Nucleus accumbens (tissue), 56 donors: ENCODE results near the gene SLC3A2.

Experiments used
- DNase-seq, 56 donors: peaks; one replicate each; lab custom pipeline; 2025; lab: John Stamatoyannopoulos, UW

SLC3A2 gene

DNA sequence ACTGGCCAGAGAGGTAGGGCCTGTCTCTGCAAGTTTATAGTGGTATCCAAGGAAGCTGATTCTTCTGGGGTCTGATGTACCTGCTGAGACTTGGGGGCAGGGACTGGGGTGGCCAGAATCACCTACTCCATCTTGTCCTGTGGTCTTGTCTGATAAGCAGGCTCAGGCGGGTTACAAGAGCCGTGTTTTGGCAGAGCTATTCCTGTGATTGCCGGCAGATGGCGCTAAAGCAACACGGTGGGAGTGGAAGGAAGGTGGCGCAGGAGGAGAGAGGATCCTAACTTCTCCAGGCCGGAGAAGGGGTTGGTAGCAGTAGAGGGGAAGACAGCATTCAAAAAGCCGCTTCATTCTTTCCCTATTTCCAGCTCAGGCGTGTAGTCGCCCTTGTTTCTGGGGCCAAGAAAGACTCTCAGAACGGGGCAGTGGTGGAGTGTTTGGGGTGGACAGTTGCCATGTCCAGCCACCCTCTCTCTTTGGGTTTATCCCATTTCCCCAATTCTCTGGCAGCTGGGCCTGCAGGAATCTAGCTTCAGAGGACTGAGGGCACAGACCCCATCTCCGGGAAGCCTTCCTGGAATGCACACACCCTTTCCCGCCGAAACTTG, 25.3 kb downstream of the SLC3A2 start:
- DNase-seq = peak in 52 of 56 donors; percentile 28 to 90 (median 72)

- peak in 5 of 56 donors; percentile 24 to 54 (median 28) for DNase-seq
Measured at GRCh38 chr11:62908468-62909072, 27.9 kb downstream of the SLC3A2 start.

DNA sequence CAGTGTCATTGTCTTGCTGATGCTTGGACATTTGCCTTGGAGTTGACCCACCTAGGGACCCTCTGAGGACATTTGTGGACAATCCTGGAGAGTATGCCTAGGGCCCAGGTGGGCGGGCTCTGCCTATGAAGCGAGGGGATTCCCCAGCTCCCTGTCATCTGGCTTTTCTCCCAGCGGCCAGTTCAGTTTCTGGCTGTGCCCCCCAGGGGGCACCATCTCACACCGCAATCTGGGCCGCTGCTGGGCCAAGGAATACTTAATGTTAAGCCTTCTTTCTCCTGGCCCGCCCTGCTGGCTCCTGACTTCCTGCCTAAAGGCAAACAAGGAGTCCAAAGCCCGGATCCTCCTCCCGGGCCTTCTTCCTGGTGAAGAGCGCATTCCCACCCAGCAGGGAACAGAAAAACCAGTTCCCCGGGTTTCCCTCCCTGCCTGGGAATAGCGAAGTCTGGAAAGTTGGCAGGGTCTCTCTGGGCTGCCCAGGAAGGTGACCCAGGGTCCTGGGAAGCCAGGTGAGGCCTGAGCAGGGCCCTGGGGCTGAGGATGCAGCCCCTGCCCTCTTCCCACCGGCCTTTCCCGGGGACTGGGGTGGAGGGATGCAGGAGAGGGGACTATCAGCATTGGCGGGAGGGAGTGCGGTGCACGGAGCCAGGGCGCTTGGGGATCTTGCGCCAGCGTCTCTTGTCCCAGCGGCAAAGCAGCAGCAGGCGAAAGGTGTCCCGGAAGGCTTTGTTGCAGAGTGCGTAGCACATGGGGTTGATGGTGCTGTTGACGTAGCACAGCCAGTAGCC, 28.6 kb downstream of the SLC3A2 start:
- peak in 25 of 56 donors; percentile 10 to 59 (median 28) for DNase-seq

DNA sequence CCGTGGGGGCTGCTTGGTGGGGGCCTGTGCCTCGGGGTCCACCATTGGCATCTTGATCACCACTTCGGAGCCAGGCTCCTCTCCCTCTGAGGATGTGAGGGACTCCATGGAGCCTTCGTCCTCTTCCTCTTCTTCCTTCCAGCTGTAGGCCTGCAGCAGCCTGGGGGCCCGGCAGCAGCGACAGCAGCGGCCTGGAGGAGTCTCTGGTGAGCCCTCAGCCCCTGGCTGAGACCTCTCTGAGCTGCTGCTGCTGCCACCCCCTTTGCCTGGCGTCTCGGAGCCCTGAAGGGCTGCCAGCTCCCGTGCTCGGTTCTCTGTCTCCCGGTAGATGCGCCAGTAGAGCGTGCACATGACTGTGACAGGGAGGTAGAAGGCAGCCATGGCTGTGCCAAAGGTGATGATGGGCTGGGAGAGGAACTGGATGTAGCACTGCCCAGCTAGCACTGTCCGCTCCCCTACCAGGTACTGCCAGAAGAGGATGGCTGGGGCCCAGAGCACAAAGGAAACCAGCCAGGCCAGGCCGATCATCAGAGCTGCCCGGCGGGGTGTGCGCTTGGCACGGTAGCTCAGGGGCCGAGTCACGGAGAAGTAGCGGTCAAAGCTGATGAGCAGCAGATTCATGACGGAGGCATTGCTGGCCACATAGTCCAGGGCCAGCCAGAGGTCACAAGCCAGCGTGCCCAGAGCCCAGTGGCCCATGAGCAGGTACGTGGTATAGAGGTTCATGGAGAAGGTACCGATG, 29.6 kb downstream of the SLC3A2 start:
- no peak for DNase-seq

DNA sequence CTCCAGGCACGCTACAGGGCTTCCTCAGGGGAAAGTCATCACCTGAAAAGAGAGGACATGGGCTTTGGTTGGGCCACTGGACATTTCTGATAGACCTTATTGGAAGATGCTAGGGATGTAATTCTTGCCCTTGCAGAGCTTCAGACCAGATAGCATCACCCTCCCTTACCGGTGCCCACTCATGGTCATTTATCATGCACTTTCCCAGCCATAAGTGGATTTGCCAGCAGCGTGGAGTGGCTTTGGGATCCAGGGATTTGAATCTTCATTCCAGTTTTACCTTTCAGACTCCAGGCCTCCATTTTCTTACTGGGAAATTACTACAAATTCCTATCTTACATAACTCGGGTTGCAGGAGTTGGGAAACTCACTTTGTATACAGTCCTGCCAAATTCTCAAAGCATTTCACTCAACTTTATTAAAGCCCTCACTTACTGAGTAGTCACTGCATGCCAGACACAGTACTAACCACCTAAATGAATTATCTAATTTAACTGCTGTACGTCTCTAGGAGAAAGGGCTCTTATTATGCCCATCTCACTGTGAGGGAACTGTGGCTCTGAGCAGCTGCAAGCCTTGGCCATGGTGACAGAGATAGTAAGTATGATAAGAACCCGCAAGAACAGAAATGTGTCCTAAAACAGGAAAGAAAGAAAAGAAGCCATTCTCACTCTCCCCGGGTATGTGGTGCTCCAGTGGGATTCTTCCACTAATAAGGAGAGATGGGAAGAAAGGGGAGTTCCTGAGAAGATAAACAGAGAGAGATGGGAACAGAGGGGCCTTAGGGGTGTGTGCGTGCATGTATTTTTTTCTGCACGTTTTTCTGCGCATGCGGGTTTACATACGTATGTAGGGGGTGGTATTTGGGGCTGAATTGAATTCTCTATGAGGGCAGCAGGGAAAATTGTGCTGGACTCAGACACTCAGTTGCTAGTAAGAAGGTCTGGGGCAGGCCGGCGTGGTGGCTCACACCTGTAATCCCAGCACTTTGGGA, 30.7 kb downstream of the SLC3A2 start:
- no peak for DNase-seq

GRCh38 chr11:62912268-62912667, 31.6 kb downstream of the SLC3A2 start:
- no peak for DNase-seq

- no peak for DNase-seq
Measured at GRCh38 chr11:62914416-62914815, 33.7 kb downstream of the SLC3A2 start.

- no peak for DNase-seq
Measured at GRCh38 chr11:62917906-62918502, 37.3 kb downstream of the SLC3A2 start.

DNA sequence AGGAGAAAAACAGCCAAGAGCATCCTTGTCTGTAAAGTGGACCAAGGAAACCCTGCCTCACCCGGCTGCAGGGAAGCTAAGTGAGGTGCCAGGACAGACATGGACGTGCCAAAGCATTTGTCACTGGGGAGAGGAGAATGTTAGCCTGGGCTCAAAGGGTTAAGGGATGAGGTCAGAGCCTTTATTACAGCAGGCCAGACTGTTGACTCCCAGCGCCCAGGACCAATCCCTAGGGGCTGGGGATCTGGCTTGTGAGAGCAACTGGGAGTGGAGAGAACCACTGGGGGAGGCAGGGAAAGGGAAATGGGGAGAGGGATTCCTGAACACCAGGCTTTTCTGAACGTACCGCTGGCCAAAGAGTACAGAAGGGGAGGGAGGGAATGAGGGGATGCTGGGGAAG, 37.8 kb downstream of the SLC3A2 start:
- no peak for DNase-seq

GRCh38 chr11:62919476-62919875, 38.8 kb downstream of the SLC3A2 start:
- peak in 23 of 56 donors; percentile 12 to 74 (median 30) for DNase-seq

DNA sequence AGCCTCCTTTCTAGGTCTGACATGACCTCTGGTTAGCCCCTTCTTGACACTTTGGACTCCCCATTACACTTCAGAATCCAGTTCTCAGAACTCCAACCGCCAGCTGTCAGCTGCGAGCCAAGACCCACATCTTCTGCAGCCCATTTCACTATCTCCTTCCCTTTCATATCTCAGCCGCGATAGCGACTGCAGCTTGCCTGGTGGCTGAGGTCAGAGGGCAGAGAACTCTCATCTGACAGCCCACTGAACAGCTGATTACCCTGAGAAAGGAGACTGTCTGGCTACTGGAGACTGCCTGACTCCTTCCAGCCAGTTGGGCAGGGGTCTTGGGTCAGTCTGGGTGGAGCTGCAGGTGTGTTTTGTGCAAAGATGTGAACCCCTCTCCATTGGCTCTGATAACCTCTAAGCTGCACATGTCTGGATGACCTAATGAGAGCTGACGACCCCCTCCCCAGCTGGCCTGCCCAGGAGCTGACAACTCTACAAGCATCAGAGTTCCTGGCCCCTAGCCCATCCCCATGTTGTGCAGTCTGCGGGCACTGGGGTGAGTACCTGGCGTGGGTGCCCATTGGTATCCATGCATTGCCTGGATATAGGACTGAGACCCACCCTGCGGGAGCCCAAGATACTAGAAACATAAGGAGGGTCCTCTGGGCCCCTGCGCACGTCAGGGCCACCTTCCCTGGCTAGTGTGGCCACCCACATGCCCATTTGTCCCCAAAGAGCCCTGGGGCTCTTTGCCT, 39.4 kb downstream of the SLC3A2 start:
- DNase-seq = no peak

DNA sequence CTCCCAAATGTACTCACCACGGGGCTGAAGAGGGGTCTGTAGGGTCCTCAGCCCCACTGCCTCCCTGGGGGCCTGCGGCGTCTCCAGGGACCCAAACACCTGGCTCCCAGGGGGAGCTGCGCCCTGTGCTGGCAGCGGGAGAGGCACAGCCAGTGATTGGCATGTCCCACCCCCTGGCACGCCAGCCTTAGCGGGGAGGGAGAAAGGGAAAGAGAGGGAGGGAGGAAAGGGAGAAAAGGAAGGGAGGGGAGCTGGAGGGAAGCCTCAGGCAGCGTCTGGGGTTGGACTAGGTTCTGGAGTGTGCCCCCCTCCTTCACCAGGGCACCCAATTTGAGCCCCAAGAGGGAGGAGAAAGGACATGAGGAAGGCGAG, 40.5 kb downstream of the SLC3A2 start, which contains the start of gene CHRM1:
Gene CHRM1 (minus strand): TSS at position 163 of the 372 bp plus-strand sequence. CDS start 10,263 bp downstream, outside the sequence.
- peak in 40 of 56 donors; percentile 28 to 84 (median 63) for DNase-seq

DNA sequence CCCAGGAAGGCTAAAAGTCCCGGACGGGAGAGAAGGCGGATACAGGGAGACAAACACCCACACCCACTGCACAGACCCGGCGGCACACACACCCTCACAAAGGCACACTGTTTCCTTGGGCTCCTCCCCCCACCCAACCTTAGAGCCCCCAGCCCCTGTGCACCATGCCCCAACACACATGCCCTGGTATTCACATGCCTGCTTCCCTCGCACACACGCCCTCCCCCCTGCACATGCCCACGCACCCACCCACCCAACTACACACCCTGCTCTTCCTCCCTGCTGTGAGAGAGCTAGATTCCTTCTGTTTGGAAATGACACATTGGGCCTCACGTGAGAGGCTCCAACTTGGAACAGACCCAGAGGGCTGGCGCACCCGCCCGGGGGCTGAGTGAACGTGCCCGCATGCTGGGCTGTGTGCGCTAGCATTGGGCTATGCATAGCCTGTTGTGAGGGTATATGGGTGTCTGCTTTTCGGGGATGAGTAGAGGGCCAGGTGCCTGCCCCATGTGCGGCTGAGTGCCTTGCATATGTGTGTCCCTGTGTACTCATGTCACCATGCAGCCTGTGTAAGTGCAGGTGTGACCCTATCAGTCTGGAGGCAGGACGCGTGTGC, 41.0 kb downstream of the SLC3A2 start:
- DNase-seq = peak in 30 of 56 donors; percentile 28 to 78 (median 63)

- DNase-seq = peak in 26 of 56 donors; percentile 15 to 79 (median 60)
Measured at GRCh38 chr11:62922189-62922589, 41.5 kb downstream of the SLC3A2 start.

GRCh38 chr11:62922653-62923431, 42.1 kb downstream of the SLC3A2 start:
- DNase-seq = peak in 34 of 56 donors; percentile 17 to 82 (median 44)

DNA sequence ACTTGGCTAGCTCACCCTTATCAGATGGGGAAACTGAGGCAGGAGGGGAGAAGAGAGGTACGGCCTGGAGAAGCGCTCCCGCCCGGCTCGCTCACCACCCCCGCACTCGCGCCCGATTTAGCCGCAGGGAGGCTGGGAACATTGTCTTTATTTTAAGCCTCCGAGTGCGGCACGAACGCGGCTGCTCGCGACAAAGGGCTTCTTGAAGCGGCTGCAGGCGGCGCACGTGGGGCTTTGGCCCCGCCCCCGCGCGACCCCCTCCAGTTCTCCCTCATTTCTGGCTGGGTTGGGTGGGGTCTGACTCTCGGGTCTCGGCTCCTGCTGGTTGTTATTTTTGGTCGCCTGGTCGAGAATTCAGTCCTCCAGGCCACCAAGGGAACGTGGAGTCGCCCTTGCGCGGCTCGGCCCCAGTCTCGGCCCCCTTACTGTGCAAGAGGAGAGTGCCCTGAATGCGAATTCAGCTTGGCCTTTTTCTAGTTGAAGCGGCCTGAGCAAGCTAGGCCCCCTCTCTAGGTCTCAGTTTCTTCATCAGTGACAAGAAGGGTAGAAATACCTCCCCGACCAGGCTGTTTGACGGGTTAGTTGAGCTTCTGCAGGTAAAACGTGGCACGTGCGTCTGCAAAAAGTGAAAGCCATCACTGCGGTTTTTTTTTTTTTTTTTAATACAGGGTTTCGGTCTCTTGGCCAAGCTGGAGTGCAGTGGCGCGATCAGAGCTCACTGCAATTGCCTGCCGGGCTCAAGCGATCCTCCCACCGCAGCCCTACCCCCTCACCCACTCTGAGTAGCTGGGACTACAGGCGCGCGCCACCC, 43.1 kb downstream of the SLC3A2 start:
- peak in 28 of 56 donors; percentile 11 to 79 (median 43) for DNase-seq
